ENCODE data around the gene TRANK1.
"Not testable (repeated sequence)": the region's sequence is repeated elsewhere in the genome, so short reads cannot be mapped to it uniquely, and the experiment has no call there.

TRANK1 gene

DNA sequence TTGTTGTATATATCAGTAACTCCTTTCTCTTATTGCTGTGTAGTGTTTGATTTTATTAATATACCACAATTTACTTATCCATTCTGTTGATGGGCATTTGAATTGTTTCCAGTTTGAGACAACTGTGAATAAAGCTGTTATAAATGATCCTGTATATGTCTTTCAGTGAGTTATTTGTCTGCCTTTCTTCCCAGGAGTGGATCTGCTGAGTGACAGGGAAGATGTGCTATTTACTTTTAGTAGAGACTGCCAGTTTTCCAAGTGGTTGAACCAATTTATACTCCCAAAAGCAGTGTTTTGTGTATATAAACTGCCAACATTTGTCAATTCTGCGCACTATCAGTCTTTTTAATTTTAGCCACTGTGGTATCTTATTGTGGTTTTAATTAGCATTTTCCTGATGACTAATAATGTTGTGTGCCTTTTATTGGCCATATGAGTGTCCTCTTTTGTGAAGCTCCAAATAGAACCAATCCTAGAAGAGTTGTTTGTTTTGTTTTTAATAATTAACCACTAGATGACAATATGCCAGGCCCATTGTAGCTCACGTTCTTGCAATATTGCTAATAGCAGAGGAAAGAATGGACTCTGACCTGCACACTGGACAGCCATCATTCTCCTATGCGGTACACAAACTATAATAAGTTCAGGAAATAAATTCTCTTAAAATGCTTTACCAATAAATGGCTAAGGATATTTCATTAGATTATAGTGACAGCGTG lies 25.3 kb downstream of the TRANK1 start:
- no peak for DNase-seq (ENCODE audit: low read depth in 2 of 2)

DNA sequence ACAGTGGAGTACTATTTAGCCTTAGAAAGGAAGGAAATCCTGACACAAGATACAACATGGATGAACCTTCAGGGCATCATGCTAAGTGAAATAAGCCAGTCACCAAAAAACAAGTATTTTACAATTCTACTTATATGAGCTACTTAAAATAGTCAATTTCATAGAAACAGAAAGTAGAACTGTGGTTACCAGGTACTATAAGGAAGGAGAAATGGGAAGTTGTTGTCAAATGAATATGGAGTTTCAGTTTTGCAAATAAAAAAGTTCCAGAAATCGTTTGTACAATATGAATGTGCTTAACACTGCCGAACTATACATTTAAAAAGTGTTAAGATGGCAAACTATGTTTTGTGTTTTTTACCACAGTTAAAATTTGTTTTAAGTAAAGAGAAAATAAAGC lies 26.8 kb downstream of the TRANK1 start:
- no peak for DNase-seq (ENCODE audit: low read depth in 2 of 2)

DNA sequence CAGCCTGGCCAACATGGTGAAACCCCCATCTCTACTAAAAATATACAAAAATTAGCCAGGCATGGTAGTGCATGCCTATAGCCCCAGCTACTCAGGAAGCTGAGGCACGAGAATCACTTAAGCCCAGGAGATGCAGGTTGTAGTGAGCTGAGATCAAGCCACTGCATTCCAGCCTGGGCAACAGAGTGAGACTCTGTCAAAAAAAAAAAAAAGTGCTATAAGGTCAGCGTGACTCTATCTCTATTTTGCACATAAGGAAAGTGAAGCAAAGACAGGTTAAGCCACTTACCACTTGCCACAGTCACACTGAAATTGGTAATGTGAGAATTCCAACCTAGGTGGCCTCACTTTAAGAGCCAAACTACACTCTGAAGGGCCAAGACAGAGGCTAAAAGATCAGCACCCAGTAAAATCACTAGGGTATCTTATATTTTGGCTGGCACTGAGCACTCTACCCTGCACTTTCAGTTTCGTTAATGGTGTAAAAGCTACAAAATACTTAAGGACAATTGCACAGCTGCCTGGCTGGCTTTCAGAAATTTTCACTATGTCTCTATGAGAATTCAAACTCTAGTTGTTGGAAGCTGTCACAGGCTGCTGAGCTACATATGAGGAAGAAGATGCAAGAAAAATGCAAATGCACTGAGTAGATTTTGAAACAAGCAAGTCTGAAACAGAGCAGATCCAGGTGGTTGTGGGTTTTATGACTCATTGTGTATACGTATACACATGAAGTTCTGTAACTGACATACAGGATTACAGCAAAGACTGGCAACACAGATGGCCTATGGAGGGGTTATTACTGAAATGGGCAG lies 32.7 kb downstream of the TRANK1 start:
- no peak for DNase-seq (ENCODE audit: low read depth in 2 of 2)

DNA sequence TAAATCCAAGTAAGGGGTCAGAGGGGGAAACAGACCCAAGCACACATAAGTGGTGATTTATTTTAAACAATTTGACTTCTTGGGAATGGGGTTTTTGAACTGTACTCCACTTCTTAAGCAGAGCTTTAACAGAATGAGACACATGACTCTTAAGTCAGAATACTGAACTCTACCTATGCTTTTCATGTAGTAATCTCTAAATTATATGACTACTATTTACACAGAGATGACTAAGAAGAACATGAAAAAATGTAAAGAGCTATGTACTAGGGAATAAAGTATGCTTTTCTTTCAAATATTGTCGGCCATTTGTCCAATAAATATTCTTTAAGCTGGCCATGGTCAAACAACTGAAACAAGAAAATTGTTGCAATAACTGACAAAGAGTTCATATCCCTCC lies 35.2 kb downstream of the TRANK1 start:
- DNase-seq (ENCODE audit: low read depth in 2 of 2), result no peak

DNA sequence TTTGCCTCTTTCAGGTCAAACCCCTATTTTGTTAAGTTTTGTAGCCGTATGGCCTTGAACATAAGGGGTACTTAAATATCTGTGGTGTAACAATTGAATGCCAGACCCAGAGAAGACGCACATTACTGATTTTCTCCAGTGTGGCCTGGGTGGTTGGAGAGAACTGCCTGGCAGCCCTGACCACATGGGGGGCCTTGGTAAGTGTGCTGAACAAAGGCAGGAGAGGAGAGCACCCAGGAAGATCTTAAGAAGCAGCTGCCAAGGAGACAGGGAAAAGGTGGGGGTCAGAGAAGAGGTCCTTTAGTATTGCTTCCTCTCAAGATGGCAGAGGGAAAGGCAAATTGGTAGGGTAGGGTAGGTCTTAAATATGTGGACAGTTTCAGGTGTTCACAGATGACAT lies 35.7 kb downstream of the TRANK1 start:
- DNase-seq (ENCODE audit: low read depth in 2 of 2), result no peak

DNA sequence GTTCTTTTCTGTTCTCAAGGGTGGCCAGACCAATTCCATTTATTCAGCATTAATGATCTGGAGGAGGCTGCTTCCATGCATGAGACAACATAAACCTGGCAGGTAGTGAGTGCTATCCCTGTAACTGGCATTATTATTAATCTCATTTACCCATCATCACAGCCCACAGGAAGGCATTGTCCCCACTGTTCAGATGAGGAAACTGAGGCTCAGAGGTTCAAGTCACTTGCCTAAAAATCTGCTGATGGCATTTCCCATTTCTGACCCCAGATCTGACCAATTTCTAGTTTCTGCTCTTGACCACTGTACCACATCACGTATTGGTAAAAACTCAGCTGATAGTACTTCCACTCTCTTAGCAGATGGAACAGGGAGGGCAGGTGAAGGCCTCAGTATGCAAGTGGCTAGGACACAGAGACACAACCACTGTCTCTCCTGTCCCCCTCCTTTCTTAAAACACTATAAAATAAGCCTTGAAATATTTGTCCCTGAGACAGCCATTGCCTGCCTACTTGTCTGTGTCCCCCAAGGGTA lies 36.1 kb downstream of the TRANK1 start:
- DNase-seq (ENCODE audit: low read depth in 2 of 2), result no peak

DNA sequence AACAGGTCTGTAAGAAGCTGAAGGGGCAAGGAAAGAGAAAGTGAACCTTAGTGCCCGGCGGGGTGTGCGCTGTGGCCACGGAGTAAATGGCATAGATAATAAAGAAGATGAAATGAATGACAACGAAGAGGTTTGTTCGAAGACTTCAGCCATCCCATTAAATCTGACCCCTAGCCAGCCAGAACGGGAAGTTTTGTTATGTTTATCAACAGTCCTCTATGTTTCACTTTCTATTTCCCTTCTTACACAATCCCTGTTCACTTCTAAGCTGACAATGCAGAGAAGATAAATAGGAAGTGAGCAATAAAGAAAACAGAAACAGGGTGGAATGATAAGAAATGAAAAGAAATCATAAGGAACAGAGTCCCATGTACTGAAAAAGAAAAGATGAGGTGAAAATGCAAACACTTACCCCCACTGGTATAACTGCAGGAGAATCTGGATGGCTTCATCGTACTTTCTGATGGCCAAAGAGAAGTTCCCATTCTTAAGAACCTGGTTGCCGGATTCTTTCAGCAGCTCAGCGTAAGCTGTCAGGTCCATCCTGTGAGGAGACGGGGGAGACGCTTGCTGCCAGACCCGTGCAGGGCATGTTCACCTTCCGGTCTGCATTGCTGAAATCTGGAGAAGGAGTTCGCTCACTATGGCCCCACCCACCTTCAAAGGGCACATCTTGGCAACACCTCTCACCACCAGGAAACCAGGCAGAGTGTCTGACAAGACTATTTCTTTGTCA lies 36.8 kb downstream of the TRANK1 start:
- DNase-seq (ENCODE audit: low read depth in 2 of 2), result peak; percentile 34 to 44

DNA sequence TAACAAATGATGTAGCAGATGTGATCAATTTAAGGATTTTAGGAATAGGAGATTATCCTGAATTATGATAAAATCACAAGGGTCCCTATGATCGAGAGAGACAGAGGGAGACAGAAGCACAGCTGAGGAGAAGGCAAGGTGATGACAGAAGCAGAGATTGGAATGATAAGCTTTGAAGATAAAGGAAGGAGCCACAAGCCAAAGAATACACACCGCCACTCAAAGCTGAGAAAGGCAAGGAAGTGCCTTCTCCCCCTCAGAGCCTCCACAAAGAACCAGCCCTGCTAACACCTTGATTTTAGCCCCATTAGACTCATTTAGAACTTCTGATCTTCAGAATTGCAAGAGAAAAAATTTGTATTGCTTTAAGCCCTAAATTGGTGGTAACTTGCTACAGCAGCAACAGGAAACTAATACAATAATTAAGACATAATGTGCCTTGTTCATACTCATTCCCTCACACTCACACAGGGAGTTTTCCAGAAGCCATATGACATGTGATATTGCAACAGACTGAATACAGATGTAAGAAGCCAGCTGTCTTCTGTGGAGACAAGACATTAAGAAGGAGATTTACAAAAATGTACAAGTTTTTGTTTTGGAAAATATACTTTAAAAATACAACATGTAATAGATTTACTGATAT lies 38.2 kb downstream of the TRANK1 start:
- DNase-seq (ENCODE audit: low read depth in 2 of 2), result no peak

DNA sequence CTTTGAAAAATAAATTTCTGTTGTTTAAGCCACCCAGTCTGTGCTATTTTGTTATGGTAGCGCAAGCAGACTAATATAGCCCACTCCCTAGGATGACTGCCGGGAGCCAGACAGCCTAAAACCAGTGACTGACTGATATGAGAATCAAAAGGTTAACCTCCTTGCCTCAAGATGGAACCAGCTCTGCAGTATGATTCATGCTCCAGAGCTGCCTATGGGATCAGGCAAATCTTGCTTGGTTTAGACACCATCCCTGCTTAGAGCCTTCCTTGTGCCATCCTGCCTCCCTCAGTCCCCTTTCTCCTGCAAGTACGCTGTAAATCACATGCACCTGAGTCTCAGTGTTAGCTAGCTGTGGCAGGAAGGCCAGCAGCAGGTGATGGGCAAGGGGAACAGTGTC lies 39.3 kb downstream of the TRANK1 start:
- no peak for DNase-seq (ENCODE audit: low read depth in 2 of 2)

DNA sequence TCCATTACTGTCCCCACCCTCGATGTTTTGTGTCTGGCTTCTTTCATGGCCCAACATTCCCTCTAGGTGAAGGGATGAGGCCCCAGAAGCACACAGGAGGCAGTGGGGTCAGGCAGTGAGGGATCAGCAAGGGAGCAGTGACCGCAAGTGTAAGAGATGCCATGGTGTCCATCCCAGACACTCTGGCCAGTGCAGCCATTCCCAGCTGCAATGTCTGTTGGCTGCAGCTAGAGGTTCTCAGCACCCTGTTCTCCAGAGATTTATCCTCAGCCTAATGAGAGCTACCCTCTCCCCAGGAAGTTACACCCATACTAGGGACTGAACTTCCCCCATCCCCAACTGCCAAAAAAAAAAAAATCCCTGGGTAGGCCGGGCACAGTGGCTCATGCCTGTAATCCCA lies 40.2 kb downstream of the TRANK1 start:
- DNase-seq (ENCODE audit: low read depth in 2 of 2), result no peak

DNA sequence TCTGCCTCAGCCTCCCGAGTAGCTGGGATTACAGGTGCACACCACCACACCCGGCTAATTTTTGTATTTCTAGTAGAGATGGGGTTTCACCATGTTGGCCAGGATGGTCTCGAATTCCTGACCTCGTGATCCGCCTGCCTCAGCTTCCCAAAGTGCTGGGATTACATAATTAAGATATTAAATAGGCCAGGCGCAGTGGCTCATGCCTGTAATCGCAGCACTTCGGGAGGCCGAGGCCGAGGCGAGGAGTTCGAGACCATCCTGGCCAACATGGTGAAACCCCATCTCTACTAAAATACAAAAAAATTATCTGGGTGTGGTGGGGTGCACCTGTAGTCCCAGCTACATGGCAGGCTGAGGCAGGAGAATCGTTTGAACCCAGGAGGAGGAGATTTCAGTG lies 40.8 kb downstream of the TRANK1 start:
- DNase-seq (ENCODE audit: low read depth in 2 of 2), result not testable (repeated sequence)

DNA sequence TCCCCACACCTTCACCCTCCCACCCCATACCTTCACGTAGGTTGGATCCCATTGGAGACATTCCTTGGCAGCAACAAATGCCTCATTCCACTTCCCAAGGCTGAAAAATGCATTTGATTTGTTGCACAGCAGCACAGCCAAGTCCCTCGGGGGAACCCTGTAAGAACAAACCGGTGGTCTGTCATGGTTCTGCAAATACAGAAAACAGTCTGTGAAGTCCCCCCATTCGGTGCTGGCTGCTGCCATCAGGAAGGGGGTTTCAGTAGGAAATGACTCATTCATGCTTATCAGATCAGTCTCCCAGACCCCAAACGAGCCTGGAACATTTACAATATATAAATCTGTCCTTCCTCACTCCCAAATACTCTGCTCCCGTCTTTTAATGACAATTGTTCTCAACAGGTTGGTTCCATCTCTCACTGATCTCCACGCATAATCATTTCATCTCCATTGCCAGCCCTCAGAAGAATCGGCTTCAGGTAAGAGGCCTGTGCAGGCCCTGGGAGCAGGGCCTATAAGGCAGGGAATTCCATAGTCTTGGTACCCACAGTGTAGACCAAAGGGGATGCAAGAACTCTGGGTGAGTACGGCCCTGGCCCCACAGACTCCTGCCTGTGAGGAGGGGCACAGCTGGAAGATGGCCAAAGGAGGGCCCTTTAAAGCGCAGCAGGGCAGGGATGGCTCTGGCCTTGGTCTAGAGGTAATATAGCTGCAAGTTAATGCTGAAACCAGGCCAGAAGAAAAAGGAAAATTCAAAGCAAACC lies 41.6 kb downstream of the TRANK1 start:
- DNase-seq (ENCODE audit: low read depth in 2 of 2), result no peak

DNA sequence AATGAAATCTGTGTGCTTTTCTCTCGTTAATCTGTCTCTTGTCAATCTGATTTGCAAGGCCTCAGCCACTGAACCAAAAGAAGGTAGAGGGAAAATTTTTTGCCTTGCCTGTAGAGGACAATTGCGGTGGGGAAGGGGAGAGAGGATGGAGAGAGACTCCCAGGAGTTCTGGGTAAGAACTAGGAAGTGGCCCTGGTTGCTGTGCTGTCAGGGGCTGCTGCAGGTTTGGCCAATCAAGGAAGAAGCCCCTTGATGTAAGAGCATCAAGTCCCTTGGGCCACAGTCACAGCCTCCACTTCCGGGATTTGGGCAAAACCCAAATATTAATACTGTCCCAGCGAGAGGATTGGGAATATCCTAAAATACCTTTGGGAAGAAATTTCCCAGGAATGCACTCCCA lies 43.3 kb downstream of the TRANK1 start:
- no peak for DNase-seq (ENCODE audit: low read depth in 2 of 2)

DNA sequence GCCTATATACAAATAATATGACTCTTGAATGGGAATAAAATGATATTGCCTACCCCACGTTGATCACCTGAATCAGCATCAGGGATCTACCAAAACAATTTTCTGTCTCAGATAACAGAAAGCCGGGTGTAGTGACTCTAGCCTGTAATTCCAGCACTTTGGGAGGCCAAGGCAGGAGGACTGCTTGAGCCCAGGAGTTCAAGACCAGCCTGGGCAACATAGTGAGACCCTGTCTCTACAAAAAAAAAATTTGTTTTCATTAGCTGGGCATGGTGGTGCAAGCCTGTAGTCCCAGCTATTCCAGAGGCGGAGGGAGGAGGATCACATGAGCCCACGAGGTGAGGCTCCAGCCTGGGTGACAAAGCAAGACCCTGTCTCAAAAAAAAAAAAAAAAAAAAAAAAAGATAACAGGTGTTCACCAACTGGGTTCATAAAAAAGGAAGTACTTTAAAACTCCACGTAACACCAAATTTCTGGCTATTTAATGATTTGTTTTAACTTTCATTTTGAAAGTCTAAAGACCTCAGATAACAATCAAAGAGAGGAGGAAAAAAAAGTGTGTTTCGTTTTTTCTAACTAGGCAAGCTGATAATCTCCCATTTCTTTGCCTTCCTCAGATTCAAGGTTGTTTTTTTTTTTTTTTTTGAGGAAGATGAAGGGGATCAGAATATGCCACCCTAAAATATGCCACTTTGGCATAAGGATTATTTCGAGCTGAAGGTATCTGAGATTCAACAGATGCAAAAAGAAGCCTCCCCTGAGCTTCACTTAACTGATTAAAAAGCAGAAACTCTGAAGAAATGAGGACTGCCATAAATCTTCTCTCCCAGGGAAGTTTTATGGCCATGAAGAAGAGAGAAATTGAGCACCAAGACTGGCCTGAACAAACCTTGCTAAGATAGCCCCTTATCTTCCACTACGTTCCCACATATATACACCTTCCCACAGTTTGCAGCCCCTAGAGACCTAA lies 44.1 kb downstream of the TRANK1 start:
- DNase-seq (ENCODE audit: low read depth in 2 of 2), result no peak

DNA sequence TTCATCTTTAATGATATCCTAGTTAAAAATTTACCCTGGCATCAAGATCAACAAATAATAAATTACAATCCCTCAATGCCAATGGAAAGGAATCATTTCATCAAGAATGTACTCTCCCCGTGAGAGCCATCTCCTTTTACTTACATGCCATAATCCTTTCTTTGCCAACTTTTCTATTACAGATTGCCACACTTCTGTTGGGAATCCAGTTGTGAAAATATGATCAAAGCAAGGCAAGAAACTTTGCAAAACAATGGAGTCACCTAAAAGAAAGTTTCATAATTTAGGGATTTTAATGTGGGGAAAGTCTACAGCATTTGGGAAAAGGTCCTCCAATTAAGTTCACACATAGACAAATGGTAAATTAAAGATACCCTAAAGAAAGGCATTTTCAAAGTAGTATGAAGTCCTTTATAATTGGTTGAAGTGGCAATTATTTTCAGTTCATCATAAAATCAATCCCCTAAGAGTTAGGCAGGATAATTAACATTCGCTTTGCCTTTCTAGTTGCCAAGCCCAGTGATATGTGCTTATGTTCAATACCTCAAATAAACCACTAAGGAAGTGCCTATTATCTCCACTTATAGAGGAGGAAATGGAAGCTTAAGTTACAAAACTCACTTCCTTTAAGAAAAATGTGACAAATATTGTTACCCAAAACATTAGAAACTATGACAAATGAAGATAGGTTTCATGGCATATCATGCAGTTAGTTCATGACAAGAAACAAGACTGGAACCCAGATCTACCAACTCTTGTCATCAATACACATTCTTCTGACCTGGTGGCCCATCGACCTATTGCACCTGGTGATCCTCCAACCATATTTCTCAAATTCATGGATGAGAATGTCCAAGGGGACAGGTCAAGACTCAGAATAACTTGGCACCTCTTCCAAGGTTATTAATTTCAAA lies 49.1 kb downstream of the TRANK1 start:
- DNase-seq (ENCODE audit: low read depth in 2 of 2), result no peak

DNA sequence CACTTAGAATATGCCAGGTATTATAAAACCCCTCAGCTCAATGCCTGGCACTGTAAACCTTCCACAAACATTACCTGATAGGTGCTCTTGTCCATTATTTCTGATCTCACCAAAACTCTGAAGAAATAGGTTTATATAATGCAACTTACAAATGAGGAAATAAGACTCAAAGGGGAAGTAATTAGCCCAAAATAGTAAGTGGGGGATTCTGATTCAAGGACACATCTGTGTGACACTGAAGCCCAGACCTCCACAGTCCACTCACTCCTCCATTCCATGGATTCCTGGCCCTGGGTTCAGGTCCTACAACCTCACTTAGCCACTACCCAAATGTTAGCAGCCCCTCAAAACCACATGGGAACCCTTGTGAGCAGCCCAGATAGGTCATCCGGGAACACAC lies 49.9 kb downstream of the TRANK1 start:
- DNase-seq (ENCODE audit: low read depth in 2 of 2), result no peak

DNA sequence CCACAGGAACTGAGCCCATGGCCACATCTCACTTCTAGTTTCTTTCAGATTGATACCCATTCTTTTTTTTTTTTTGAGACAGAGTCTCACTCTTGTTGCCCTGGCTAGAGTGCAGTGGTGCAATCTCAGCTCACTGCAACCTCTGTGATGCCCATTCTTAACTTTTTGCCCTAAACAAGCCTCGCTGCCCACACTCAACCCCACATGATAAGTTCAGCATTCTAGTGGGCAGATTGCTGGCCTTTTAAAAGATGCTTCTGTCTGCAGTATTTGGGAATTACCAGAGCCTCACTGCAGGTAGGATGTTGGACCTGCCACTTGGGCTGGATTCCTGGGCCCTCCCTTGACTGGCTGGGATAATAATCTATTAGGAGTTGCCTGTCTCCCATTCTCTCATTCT lies 51.0 kb downstream of the TRANK1 start:
- DNase-seq (ENCODE audit: low read depth in 2 of 2), result no peak

DNA sequence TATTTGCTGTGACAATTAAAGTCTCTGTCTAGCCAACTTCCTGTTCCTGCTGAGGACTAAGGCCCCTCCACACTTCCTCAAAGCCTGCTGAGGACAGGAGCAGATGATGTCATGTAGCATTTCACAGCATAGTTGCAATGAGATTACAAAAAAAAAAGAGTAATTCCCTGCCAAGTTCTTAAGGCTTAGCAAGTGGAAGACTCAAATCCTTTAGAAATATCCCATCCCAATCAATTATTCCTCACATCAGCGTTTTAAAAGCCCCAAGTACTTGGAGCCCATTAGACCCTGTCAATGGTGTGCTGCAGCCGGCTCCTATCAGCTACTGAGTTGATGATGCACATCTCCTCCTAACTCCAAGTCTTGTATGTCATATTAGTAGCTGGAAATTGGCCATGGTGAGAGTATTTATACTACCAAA lies 51.7 kb downstream of the TRANK1 start:
- no peak for DNase-seq (ENCODE audit: low read depth in 2 of 2)

Measured in stimulated activated CD8-positive, alpha-beta memory T cell treated with anti-CD3 and anti-CD28 coated beads, Interleukin-7, amount 100 ng/mL, for 1 hour (primary cell).